ENCODE results near the gene HES2.
"Not testable (repeated sequence)": the region's sequence is repeated elsewhere in the genome, so short reads cannot be mapped to it uniquely, and the experiment has no call there.

Gene HES2

DNA sequence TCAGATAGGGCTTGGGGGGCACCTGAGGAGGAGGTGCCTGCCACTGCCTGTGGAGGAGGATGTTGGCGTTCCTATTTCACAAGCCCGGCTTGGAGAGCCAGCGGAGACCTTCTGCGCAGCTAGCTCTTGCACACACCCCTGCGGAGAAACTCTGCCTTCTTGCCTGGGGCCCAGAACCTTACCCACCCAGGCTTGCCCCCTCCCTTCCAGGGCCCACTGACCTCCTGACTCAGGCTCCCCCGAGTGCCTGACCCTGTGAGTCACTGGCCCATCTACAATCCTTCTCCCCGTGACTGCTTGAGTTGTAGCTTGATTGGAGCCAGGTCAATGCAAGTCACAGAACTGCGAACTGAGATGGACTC lies 3.4 kb downstream of the HES2 start:
- no peak for FAIRE-seq

GRCh38 chr1:6414881-6415626 lies 4.7 kb downstream of the HES2 start:
- no peak for FAIRE-seq

GRCh38 chr1:6414443-6414844 lies 5.3 kb downstream of the HES2 start:
- no peak for FAIRE-seq

DNA sequence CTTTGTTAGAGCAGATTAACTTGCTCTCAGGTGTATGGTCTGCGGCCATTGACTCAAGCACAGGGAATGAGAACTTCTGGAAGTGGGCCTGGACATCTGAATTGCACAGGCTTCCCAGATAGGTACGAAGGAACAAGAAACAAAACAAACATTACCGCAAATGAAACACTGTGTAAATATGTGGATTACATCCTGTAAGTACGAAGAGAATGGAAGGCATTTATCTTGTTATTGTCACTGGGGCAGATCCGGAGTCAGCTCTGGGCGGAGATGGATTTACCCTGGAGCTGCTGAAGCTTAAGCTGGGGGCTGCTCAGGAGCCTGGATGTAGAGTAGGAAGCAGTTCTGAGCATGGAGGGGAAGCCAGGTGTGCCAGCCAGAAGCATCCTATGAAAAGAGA lies 6.8 kb downstream of the HES2 start:
- FAIRE-seq, result no peak

GRCh38 chr1:6410248-6410893 lies 9.3 kb downstream of the HES2 start:
- no peak for FAIRE-seq

GRCh38 chr1:6409733-6410132 lies 10.0 kb downstream of the HES2 start:
- FAIRE-seq, result no peak

DNA sequence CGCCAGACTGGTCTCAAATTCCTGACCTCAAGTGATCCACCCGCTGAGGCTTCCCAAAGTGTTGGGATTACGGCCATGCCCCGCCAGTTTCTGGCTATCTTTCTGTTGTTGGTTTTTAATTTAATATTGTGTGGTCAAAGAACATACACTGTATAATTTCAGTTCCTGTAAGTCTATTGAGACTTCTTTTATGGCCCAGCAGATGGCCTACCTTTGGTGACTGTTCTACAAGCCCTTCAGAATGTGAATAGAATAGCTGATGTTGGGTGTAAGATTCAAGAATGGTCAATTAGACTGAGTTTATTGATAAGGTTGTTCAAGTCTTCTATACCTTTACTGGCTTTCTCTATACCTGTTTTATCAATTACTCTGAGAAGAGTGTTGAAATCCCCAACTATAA lies 10.7 kb downstream of the HES2 start:
- FAIRE-seq, result no peak

DNA sequence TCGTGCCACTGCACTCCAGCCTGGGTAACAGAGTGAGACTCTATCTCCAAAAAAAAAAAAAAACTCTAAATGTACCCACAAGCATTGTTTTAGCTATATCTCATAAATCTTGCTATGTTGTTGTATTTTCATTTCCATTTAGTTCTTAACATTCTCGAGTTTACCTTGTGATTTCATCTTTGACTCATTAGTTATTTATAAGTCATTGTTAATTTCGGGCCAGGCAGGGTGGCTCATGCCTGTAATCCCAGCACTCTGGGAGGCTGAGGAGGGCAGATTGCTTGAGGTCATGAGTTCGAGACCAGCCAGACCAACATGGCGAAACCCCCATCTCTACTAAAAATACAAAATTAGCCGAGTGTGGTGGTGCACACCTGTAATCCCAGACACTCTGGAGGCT lies 11.7 kb downstream of the HES2 start:
- no peak for FAIRE-seq

- no peak for FAIRE-seq
Measured at GRCh38 chr1:6401673-6402072, 18.0 kb downstream of the HES2 start.

DNA sequence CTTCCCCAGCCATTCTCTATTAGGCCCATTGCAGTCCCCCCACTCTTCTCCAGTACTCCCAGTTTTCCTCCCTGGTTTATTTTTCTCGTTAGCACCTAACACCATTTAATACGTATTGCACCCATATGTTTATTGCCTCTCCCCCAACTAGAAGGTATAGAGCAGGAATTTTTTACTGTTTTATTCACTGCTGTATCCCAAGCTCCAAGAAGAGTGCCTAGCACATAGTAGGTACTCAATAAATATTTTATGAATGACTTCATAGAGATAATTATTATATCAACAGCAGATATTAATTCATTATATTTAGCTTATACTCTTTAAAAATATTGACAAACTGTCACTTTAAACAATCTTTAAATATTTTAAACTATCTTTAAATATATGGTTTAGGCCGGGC lies 20.4 kb downstream of the HES2 start:
- no peak for FAIRE-seq

- no peak for FAIRE-seq
Measured at GRCh38 chr1:6397844-6398441, 21.8 kb downstream of the HES2 start.

- no peak for FAIRE-seq
Measured at GRCh38 chr1:6396998-6397397, 22.7 kb downstream of the HES2 start.

DNA sequence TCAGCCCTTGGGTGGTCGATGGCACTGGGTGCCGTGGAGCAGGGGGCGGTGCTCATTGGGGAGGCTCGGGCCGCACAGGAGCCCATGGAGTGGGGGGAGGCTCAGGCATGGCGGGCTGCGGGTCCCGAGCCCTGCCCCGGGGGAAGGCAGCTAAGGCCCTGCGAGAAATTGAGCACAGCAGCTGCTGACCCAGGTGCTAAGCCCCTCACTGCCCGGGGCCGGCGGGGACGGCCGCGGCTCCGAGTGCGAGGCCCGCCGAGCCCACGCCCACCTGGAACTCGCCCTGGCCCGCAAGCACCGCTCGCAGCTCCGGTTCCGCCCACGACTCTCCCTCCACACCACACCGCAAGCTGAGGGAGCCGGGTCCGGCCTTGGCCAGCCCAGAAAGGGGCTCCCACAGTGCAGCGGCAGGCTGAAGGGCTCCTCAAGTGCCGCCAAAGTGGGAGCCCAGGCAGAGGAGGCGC lies 23.9 kb downstream of the HES2 start:
- FAIRE-seq, result not testable (repeated sequence)

GRCh38 chr1:6395130-6395529 lies 24.6 kb downstream of the HES2 start:
- FAIRE-seq, result not testable (repeated sequence)

DNA sequence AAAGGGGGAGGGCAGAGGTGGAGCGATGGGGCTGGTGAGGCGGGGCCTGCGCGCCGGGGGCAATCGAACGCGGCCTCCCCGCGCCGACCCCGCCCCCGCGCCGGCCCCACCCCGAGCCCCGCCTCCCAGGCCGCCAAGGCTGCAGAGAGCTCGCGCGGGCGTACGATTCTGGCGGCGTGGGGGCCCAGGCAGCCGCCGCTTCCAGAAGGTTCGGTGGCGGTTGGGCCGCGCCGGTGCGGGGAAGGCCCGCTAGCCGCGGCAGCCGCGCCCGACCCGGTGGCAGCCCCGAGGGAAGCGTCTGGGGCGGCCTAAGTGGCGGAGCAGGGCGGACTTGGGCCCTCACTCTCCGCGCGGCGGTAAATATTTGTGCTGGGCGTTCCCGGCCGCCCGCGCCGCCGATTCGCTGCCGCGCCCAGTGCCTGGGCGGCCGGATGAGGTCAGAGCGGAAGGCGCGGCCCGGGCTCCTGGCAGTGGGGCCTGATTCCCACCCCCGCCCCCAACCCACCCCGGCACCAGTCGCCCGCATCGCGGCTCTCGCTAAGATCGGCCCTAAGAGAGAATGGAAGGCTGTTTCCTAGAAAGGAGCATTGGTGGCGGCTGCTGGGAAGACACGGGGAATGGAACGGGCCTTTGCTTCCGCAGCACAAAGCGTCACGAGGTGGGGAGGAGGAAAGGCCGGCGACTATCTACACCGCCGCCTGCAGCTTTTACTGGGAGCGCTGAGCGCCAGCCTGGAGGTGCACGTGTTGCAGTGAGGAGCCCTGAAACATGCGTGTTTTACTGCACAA lies 26.1 kb downstream of the HES2 start, which contains the start of gene ACOT7:
ACOT7 (minus strand) TSS at position 368 of the 788 bp plus-strand sequence. CDS start 368 bp downstream, outside the sequence.
- no peak for FAIRE-seq

DNA sequence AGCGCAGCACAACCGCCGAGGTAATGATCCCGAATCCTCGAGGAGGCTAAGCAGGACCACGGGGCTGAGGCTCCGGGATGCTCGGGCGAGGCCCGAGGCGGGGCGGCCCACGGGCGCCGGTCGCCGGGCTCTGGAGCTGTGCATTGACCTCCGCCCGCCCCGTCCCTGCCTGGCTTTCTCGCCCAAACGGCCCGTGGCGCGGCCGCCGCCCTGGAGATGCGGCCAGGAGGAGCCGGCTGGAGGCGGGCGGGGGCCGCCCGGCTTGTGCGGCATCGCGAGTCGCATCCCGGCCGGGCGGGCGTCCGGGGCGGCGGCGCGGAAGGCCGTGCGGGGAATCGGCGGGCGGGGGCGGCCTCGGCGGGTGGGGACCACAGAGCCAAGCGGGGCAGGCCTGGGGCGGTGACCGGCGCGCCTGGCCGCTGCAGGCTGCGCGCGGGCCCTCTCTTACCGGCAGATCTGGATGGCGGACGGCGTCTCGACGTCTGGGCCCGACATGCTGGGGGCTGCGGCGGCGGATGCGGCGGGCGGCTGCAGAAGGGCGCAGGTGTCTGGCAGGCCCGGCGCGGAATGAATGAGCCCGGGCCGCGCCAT lies 26.8 kb downstream of the HES2 start:
- no peak for FAIRE-seq

- no peak for FAIRE-seq
Measured at GRCh38 chr1:6391951-6392808, 27.5 kb downstream of the HES2 start.

DNA sequence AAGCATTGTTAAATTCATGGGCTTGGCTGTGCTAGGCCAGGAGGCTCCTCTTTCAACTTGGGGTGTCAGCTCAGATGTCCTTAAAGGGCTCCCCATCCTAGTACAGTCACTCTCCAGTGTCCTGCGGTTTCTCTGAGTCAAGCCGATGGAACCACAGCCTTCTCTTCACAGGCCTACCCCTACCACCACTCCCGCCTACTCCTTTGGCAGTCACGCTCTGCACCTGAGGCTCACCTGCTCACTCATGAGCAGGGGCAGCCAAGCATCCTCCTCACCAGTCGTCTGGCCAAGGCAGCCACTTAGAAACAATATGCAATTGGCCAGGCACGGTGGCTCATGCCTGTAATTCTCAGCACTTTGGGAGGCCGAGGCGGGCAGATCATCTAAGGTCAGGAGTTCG lies 29.7 kb downstream of the HES2 start:
- FAIRE-seq, result no peak

- no peak for FAIRE-seq
Measured at GRCh38 chr1:6386371-6386949, 33.3 kb downstream of the HES2 start.

DNA sequence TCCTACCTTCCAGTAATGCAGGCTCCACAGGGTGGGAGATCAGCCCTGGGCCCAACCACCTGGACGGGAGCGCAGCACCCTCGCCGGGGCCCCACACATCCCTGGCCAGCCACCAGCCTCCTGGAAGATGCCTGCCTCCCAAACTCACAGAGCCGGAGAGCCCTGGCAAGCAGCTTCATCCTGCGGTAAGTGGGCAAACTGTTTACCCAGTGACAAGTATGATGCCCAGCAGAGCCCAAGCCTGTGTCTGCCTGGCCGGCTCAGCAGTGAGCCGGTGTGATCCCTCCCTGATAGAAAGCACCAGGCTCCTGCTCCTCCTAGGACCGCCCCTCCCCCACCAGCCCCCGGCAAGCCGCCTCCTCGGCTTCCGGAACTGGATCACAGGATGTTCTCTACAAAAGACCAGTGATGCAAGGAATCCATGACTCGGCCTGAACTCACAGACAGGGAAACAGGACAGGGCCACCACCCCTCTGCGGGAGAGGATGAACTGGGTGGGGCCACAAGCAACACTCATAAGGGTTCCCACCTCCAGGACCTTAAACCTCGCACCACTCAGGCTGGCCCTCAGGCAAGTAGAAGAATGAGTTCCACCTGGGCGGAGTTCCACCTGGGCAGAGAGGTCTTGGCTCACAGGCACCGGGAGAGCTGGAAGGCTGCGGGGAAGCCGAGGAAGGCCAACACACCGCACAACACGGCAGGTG lies 34.1 kb downstream of the HES2 start:
- FAIRE-seq, result no peak

GRCh38 chr1:6384962-6385361 lies 34.8 kb downstream of the HES2 start:
- no peak for FAIRE-seq

Data from colon (tissue), 2 donors.